Measurements from ENCODE around the gene CTSE.

Gene CTSE

DNA sequence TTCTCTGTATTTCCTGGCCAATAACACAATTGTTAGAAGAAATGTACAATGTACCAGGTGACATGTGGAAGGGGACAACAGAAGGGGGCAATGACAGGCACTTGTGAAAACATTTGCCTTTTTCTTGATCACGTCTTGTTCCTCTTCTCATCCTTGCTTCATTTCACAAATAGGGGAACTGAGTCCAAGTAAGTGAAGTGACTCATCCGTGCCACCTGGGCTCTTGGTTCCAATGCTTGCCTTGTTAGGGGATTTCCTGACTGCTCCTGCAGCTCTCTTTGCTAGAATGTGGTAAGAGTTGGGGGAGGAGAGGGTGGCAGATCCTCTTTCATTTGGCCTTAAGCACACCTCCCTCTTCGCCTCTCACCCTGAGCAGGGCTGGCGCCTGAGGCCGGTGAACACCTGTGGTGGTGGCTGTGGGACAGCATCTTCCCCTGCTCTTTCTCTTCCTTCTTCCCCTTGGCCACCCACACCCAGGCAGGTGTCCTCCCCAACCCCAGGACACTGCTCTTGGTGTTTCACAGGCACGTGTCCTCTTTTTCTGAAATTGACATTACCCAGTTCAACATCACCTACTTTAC is 27.1 kb upstream of the CTSE start:
- H3K27ac ChIP-seq: no peak overlapping the region
- peak; percentile 31 for DNase-seq (ENCODE audit: low read depth, low spot score)

DNA sequence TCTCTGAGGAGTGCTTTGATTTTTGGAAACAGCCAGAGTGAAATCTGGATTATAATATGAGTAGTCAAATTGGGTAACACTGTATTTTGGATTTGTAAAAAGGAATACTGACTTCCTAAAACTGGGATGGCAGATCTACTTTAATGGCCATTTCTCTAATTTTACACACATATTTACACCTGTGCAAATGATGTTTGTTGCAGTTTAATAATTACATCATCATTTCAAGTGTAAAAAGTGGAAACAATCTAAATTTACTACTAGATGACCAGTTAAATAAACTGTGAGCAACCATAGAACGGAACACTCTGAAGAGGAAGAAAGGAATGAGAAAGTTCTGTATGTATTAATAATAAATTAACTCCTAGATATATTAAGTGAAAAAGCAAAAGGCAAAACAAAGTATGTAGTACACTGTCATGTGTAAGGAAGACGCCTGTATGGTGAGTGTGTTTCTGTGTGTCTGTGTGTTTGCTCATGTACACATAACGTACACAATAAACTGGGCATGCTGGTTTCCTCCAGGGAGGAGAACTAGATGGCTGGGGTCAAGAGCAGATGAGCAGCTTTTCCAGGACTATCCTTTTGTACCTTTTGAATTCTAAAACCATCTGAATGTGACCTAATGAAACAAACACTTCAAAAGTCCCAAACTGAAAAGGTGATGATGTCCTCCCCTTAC is 26.4 kb upstream of the CTSE start:
- H3K27ac ChIP-seq: no peak overlapping the region
- no peak for DNase-seq (ENCODE audit: low read depth, low spot score)

GRCh38 chr1:206049293-206049692 is 25.6 kb upstream of the CTSE start:
- no peak for DNase-seq (ENCODE audit: low read depth, low spot score)
- H3K27ac ChIP-seq: no peak overlapping the region

- no peak overlapping the region for H3K27ac ChIP-seq
- DNase-seq (ENCODE audit: low read depth, low spot score): no peak
Measured at GRCh38 chr1:206048582-206048981, 24.9 kb upstream of the CTSE start.

DNA sequence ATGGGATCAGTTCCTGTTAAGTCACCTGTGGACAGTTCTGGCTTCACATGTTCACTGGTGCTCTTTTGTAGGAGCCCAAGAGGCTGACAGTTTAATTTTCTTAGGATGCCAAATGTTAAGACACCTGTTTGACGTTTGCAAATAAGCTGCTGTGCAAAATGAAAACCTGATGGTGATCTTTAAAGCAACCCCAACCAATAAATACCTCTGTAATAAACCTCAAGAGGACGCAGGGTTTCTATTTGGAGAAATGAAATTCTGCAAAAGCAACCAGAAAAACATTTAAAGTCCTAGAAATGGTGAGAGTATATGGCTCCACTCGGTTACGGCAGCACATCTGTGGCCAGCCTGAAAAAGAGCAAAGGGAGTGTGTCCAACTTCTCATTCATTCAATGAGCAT is 23.6 kb upstream of the CTSE start:
- no peak overlapping the region for H3K27ac ChIP-seq
- DNase-seq (ENCODE audit: low read depth, low spot score): no peak

GRCh38 chr1:206041640-206042039 is 17.9 kb upstream of the CTSE start:
- no peak overlapping the region for H3K27ac ChIP-seq
- peak; percentile 26 for DNase-seq (ENCODE audit: low read depth, low spot score)

DNA sequence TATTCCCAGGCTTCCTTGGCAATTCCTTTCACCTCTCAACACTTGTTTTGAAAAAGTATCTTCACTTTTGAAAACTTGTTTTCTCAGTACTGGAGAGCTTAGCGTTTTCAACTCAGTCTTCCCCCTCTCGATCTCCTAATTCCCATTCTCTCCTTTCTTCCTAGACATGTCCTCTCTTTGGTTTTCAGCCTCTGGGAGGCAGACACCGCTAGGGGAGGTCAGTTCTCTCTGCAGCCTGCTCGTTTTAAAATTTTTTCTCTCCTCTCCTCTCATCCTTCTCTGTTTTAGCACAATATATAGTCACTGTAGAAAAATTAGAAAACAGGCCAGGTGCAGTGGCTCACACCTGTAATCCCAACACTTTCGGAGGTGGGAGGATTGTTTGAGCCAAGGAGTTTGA is 16.6 kb upstream of the CTSE start:
- no peak overlapping the region for H3K27ac ChIP-seq

DNA sequence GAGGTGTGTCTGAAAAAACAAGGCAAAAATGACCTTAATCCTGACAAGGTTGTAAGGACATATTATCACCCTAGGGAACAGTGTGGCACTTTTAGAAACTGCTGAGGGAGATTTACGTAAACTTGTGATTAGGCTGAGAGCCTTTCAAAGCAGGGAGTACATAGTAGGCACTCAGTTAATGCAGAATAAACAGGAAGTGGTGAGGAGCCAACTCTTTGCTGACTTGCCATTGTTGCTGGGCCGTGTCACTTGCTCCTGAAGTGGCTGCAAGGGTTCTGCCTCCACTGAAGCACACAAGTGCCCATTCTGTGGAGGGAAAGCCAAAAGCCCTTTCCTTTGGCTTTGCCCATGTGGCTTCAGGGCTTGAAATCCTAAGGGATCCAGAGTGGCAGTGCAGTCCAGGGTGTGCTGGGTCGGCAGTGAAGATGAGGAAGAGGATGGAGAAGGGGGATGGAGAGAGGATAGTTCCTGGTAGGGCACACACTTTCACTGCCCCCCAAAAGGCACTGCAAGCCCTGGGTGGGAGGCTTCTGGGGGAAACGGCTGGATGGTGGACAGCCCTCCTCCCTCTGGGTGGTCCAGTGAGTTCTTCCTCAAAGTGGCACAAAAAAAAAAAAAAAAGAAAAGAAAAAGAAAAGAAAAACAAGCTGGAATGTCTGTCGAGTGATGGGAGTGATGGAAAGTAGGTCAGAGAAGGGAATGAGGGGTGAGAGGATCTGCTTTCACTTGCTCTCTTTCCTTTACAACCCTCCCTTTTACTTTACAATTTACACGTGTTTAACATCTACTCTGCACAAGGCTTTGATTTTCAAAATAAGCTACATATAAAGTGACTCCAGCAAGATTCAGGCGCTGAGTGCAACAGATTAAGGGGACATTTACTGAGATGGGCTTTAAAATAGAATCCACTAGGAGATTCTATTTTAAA is 15.6 kb upstream of the CTSE start:
- DNase-seq (ENCODE audit: low read depth, low spot score): no peak

More for the DNA sequence above, 16.6 kb upstream of the CTSE start:
- DNase-seq (ENCODE audit: low read depth, low spot score): no peak

GRCh38 chr1:206037581-206037980 is 13.9 kb upstream of the CTSE start:
- DNase-seq (ENCODE audit: low read depth, low spot score): no peak
- H3K27ac ChIP-seq: no peak overlapping the region

More for the DNA sequence above, 15.6 kb upstream of the CTSE start:
- no peak overlapping the region for H3K27ac ChIP-seq

- H3K27ac ChIP-seq: no peak overlapping the region
- DNase-seq (ENCODE audit: low read depth, low spot score): no peak
Measured at GRCh38 chr1:206036663-206037455, 13.2 kb upstream of the CTSE start.

- no peak overlapping the region for H3K27ac ChIP-seq
- no peak for DNase-seq (ENCODE audit: low read depth, low spot score)
Measured at GRCh38 chr1:206035027-206035426, 11.3 kb upstream of the CTSE start.

- H3K27ac ChIP-seq: no peak overlapping the region
Measured at GRCh38 chr1:206032380-206033140, 8.9 kb upstream of the CTSE start.

GRCh38 chr1:206030714-206031113 is 7.0 kb upstream of the CTSE start:
- peak; percentile 74 for DNase-seq (ENCODE audit: low read depth, low spot score)
- H3K27ac ChIP-seq: no peak overlapping the region

More at GRCh38 chr1:206032380-206033140, 8.9 kb upstream of the CTSE start:
- DNase-seq (ENCODE audit: low read depth, low spot score): no peak

GRCh38 chr1:206030191-206030590 is 6.5 kb upstream of the CTSE start:
- H3K27ac ChIP-seq: no peak overlapping the region
- no peak for DNase-seq (ENCODE audit: low read depth, low spot score)

- DNase-seq (ENCODE audit: low read depth, low spot score): peak; percentile 24
- H3K27ac ChIP-seq: no peak overlapping the region
Measured at GRCh38 chr1:206029484-206029883, 5.8 kb upstream of the CTSE start.

- H3K27ac ChIP-seq: no peak overlapping the region
- no peak for DNase-seq (ENCODE audit: low read depth, low spot score)
Measured at GRCh38 chr1:206025283-206025820, 1.7 kb upstream of the CTSE start.

DNA sequence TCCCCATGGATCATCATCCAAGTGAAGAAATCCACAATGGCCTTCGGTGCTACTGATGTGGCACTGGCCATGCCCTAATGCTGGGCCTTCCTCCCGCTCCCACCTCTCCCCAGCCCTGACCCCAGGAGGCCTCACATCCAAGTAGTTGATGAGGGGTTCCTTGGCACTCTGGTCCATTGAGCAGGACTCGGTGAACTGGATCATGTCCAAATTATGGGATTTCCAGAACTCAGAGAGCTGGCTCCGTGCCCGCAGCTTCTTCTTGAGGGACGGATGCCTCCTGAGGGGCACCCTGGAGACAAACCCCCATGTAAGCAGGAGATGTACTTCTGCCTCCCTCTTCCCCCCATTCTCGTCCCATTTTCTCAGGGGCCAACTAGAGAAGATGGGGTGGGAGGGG is 929 bp downstream of the CTSE start:
- no peak for DNase-seq (ENCODE audit: low read depth, low spot score)
- H3K27ac ChIP-seq: no peak overlapping the region

DNA sequence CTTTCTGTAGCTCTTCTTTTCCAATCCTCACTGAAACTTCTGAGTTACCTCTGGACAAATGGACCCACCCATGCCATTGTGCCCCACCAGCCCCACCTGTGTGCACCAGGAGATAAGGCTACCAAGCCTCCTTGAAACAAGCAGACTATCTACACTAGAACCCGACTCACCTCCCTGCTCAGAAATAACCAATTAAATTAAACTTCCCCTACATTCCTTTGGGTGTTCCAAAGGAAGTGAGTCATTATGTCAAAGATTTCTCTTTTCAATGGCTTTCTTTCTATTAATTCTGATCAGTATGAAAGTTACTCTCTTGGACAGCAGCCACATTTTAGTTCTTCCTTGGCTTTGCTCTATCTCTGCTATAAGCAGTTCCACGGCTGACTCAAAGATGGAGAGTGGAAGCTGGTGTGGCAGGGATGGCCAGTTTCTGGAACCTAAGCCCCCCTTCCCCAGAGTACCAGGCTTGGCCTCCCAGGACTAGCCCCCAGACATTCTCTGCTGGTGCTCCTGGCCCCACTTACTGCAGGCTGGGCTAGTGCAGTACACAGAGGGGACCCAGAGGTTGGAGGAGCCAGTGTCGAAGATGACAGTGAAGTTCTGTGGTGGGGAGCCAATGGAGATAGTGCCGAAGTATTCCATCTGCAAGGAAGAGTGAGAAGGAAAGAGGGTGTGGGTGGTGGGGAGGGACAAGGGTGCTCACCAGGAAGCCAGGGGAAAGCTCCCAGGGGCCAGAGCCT is 1.9 kb downstream of the CTSE start:
- H3K27ac ChIP-seq: peak overlapping the region; percentile 43
- DNase-seq (ENCODE audit: low read depth, low spot score): no peak
